ENCODE measurements around the gene MRPL1.

Gene MRPL1

GRCh38 chr4:77862478-77863216, at the start of gene MRPL1:
TSS of gene MRPL1 (plus strand) at chr4:77862830. CDS start at chr4:77862849, 19 bp downstream.
- DNase-seq = peak; percentile 98

- DNase-seq = no peak
These were observed 47.0 kb upstream of the MRPL1 start for GRCh38 chr4:77815636-77816035.

GRCh38 chr4:77816546-77816945, 46.1 kb upstream of the MRPL1 start:
- no peak for DNase-seq

GRCh38 chr4:77817304-77818072, 45.1 kb upstream of the MRPL1 start:
- no peak for DNase-seq

GRCh38 chr4:77818073-77818601, 44.5 kb upstream of the MRPL1 start:
- DNase-seq = peak; percentile 80

GRCh38 chr4:77818602-77819403, 43.8 kb upstream of the MRPL1 start, which contains the start of gene CNOT6L:
TSS of gene CNOT6L (minus strand) at chr4:77819368. CDS start at chr4:77819308, 60 bp downstream.
- DNase-seq = peak; percentile 74

GRCh38 chr4:77819404-77819842, 43.2 kb upstream of the MRPL1 start:
- no peak for DNase-seq

GRCh38 chr4:77819843-77820648, 42.6 kb upstream of the MRPL1 start:
- DNase-seq = peak; percentile 93

GRCh38 chr4:77820649-77821561, 41.7 kb upstream of the MRPL1 start:
- DNase-seq = no peak

- no peak for DNase-seq
These were observed 40.9 kb upstream of the MRPL1 start for GRCh38 chr4:77821775-77822174.

- DNase-seq = no peak
These were observed 36.4 kb upstream of the MRPL1 start for GRCh38 chr4:77826275-77826674.

- no peak for DNase-seq
These were observed 35.3 kb upstream of the MRPL1 start for GRCh38 chr4:77827343-77827742.

- DNase-seq = no peak
These were observed 29.4 kb upstream of the MRPL1 start for GRCh38 chr4:77833126-77833724.

GRCh38 chr4:77834403-77834802, 28.2 kb upstream of the MRPL1 start:
- DNase-seq = no peak

- no peak for DNase-seq
These were observed 19.0 kb upstream of the MRPL1 start for GRCh38 chr4:77843628-77844027.

- DNase-seq = no peak
These were observed 18.3 kb upstream of the MRPL1 start for GRCh38 chr4:77844363-77844762.

- no peak for DNase-seq
These were observed 17.2 kb upstream of the MRPL1 start for GRCh38 chr4:77845400-77845799.

GRCh38 chr4:77845929-77846328, 16.7 kb upstream of the MRPL1 start:
- DNase-seq = no peak

GRCh38 chr4:77848508-77848907, 14.1 kb upstream of the MRPL1 start:
- DNase-seq = no peak

- no peak for DNase-seq
These were observed 13.2 kb upstream of the MRPL1 start for GRCh38 chr4:77849278-77849965.

Measured in NCI-H1092 treated with DMSO at 0.1 percent for 48 hours (cell line).